Hepatocyte (in vitro differentiated cells): Measurements from ENCODE around the gene RAD51AP1. TPM values are rescaled to one million over a fixed set of nuclear protein-coding genes. Genes with fewer than 3 reads are reported as not detected.

ENCODE experiments used
- DNase-seq: peaks from one replicate; pipeline ENCODE4 v3.0.0-alpha.2; 2016; ENCODE audit warnings: low spot score
- H2AFZ ChIP-seq: fragments of 200-600 bp; sonication (generic); 2 replicates; pipeline ENCODE4 v1.6.0; 2016; ENCODE audit warnings: antibody characterized with exemption, mild to moderate bottlenecking
- H3K27ac ChIP-seq: fragments of 200-600 bp; sonication (generic); 2 replicates; pipeline ENCODE4 v1.5.1; 2016; ENCODE audit warnings: mild to moderate bottlenecking
- H3K27me3 ChIP-seq: fragments of 200-600 bp; sonication (generic); 2 replicates; pipeline ENCODE4 v1.6.1; 2016
- H3K36me3 ChIP-seq: fragments of 200-600 bp; sonication (generic); replicated peaks from 2 replicates; pipeline ENCODE4 v1.5.1; 2016; ENCODE audit warnings: low read depth; ENCODE audit not compliant: insufficient read depth
- H3K4me1 ChIP-seq: fragments of 200-600 bp; sonication (generic); 2 replicates; pipeline ENCODE4 v1.5.1; 2016; ENCODE audit warnings: mild to moderate bottlenecking, moderate library complexity; ENCODE audit not compliant: insufficient read depth
- H3K4me2 ChIP-seq: fragments of 200-600 bp; sonication (generic); 2 replicates; pipeline ENCODE4 v1.6.0; 2016
- H3K4me3 ChIP-seq: fragments of 200-600 bp; sonication (generic); 2 replicates; pipeline ENCODE4 v1.5.1; 2016; ENCODE audit warnings: mild to moderate bottlenecking
- H3K79me2 ChIP-seq: fragments of 200-600 bp; sonication (generic); 2 replicates; pipeline ENCODE4 v1.6.0; 2017; ENCODE audit warnings: mild to moderate bottlenecking
- H3K9me2 ChIP-seq: fragments of 200-600 bp; sonication (generic); replicated peaks from 2 replicates; pipeline ENCODE4 v1.6.0; 2017; ENCODE audit warnings: mild to moderate bottlenecking; ENCODE audit not compliant: insufficient read depth
- H3K9me3 ChIP-seq: fragments of 200-600 bp; sonication (generic); 2 replicates; pipeline ENCODE4 v1.5.1; 2016; ENCODE audit warnings: low read depth, mild to moderate bottlenecking
- H4K20me1 ChIP-seq: fragments of 200-600 bp; sonication (generic); 2 replicates; pipeline ENCODE4 v1.6.0; 2016; ENCODE audit warnings: mild to moderate bottlenecking; ENCODE audit not compliant: insufficient read depth, poor library complexity, severe bottlenecking
- CTCF ChIP-seq: fragments of 200-600 bp; sonication (generic); IDR thresholded peaks from 2 replicates; pipeline ENCODE4 v1.5.1; 2016; ENCODE audit warnings: antibody characterized with exemption, mild to moderate bottlenecking; ENCODE audit not compliant: poor library complexity
- EZH2 ChIP-seq: fragments of 200-600 bp; sonication (generic); IDR thresholded peaks from 2 replicates; pipeline ENCODE4 v1.6.1; 2016; ENCODE audit warnings: antibody characterized with exemption, mild to moderate bottlenecking, borderline replicate concordance
- EZH2phosphoT487 ChIP-seq: fragments of 200-600 bp; sonication (generic); IDR thresholded peaks from one replicate; pipeline ENCODE4 v1.6.1; 2018; ENCODE audit warnings: antibody characterized with exemption, mild to moderate bottlenecking, low read depth, moderate library complexity; ENCODE audit not compliant: unreplicated experiment, severe bottlenecking
- WGBS: methylation state at CpG from one replicate; pipeline ENCODE4 v1.1.6; 2016; ENCODE audit warnings: low lambda C conversion rate; ENCODE audit errors: missing lambda C conversion rate; 5-methylcytosine and 5-hydroxymethylcytosine counted together
- polyA plus RNA-seq: library from polyadenylated mRNA; unstranded; fragments of >200 nt; fragmentation: Nextera tagmentation; extraction: Ambion mirVana; gene quantifications from 2 replicates; pipeline ENCODE4 v1.2.1, GENCODE V29; 2016
- total RNA-seq: library from RNA; depleted of rRNA; stranded (reverse); fragments of >200 nt; gene quantifications from 2 replicates; pipeline ENCODE4 v1.2.3, GENCODE V29; 2014

Gene RAD51AP1
- total and polyA plus RNA-seq, 2 experiments from 2014 or later, result 4.6 to 11.5 TPM

GRCh38 chr12:4584281-4584680, 45.6 kb downstream of the RAD51AP1 start:
- peaks cover 2% of the 10 kb centered on the region for H3K4me1 ChIP-seq
- no peaks in the 10 kb centered on the region for H3K79me2 ChIP-seq
- H3K36me3 ChIP-seq, result no peaks in the 10 kb centered on the region
- no peaks in the 10 kb centered on the region for H3K9me3 ChIP-seq
- H2AFZ ChIP-seq, result no peak overlapping the region
- H3K27ac ChIP-seq, result no peak overlapping the region
- H4K20me1 ChIP-seq, result no peaks in the 10 kb centered on the region
- DNase-seq, result no peak
- 84% methylated on average over 4 of the region's 6 CpGs for WGBS
- no peak overlapping the region for H3K4me3 ChIP-seq
- TF ChIP-seq CTCF (no peak), EZH2 (no peak), EZH2phosphoT487 (no peak)
- H3K4me2 ChIP-seq, result no peak overlapping the region
- H3K27me3 ChIP-seq, result peaks cover 3% of the 10 kb centered on the region
- H3K9me2 ChIP-seq, result no peaks in the 10 kb centered on the region

- Histone ChIP-seq H3K4me1 (peaks cover 2% of the 10 kb centered on the region), H3K27ac (no peak overlapping the region), H3K4me2 (no peak overlapping the region), H3K27me3 (peaks cover 3% of the 10 kb centered on the region), H3K79me2 (no peaks in the 10 kb centered on the region), H3K9me2 (no peaks in the 10 kb centered on the region), H3K4me3 (no peak overlapping the region), H4K20me1 (no peaks in the 10 kb centered on the region), H3K9me3 (no peaks in the 10 kb centered on the region), H2AFZ (no peak overlapping the region), H3K36me3 (no peaks in the 10 kb centered on the region)
- TF ChIP-seq EZH2phosphoT487 (no peak), EZH2 (no peak), CTCF (no peak)
- no peak for DNase-seq
- 77% methylated on average over 7 of the region's 7 CpGs for WGBS
Measured at GRCh38 chr12:4584896-4585295, 46.2 kb downstream of the RAD51AP1 start.

GRCh38 chr12:4586500-4586899, 47.8 kb downstream of the RAD51AP1 start:
- Histone ChIP-seq H4K20me1 (no peaks in the 10 kb centered on the region), H2AFZ (no peak overlapping the region), H3K4me2 (no peak overlapping the region), H3K4me1 (peaks cover 2% of the 10 kb centered on the region), H3K4me3 (no peak overlapping the region), H3K36me3 (no peaks in the 10 kb centered on the region), H3K9me2 (no peaks in the 10 kb centered on the region), H3K79me2 (no peaks in the 10 kb centered on the region), H3K27ac (no peak overlapping the region), H3K27me3 (no peaks in the 10 kb centered on the region), H3K9me3 (no peaks in the 10 kb centered on the region)
- DNase-seq, result no peak
- TF ChIP-seq EZH2phosphoT487, result no peak
- TF ChIP-seq EZH2, result no peak
- no peak for TF ChIP-seq CTCF
- WGBS, result 53% methylated on average over 5 of the region's 5 CpGs

GRCh38 chr12:4587108-4587507, 48.4 kb downstream of the RAD51AP1 start:
- 74% methylated on average over 9 of the region's 9 CpGs for WGBS
- Histone ChIP-seq H3K27me3 (no peaks in the 10 kb centered on the region), H3K4me2 (no peak overlapping the region), H3K9me3 (no peaks in the 10 kb centered on the region), H3K9me2 (no peaks in the 10 kb centered on the region), H3K79me2 (no peaks in the 10 kb centered on the region), H3K36me3 (no peaks in the 10 kb centered on the region), H3K4me3 (no peak overlapping the region), H3K27ac (no peak overlapping the region), H2AFZ (no peak overlapping the region), H4K20me1 (no peaks in the 10 kb centered on the region), H3K4me1 (peaks cover 2% of the 10 kb centered on the region)
- no peak for DNase-seq
- TF ChIP-seq EZH2 (no peak), EZH2phosphoT487 (no peak), CTCF (no peak)
